GM18511 (cell line): ENCODE results near the gene MVB12A.

Experiments
- ATAC-seq: cut with Tn5 transposase; IDR thresholded peaks from one replicate; pipeline ENCODE4 v1.9.1; 2021; ENCODE audit warnings: mild to moderate bottlenecking, moderate library complexity; ENCODE audit not compliant: unreplicated experiment

MVB12A gene

DNA sequence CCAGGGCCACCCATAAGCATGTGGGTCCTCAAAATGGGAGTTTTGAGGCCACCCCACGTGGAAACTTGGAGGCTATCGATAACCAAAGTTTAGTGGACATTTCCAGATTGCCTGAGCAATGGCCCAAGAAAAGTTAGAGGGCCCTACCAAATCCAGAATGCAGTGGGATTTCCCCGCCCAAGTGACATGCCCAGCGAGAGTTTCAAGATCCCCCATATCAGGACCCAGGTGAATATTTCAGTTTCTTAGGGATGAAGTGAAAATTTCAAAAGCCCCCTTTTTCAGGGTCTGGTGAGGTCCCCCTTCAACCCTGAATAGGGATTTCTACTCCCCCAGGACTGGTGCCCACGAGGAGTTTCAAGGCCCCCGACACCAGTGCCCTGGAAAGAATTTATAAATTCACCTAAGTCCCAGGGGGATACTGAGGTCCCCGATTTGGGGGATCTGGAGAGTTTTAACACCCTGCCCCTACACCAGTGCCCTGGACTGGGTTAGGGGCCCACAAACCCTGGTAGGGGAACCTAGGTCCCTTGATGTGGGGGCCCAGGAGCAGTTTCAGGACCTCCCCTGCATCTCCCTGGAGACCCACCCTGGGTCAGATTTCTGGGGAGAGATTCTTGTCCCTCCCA is 15.1 kb upstream of the MVB12A start:
- ATAC-seq, result no peak

DNA sequence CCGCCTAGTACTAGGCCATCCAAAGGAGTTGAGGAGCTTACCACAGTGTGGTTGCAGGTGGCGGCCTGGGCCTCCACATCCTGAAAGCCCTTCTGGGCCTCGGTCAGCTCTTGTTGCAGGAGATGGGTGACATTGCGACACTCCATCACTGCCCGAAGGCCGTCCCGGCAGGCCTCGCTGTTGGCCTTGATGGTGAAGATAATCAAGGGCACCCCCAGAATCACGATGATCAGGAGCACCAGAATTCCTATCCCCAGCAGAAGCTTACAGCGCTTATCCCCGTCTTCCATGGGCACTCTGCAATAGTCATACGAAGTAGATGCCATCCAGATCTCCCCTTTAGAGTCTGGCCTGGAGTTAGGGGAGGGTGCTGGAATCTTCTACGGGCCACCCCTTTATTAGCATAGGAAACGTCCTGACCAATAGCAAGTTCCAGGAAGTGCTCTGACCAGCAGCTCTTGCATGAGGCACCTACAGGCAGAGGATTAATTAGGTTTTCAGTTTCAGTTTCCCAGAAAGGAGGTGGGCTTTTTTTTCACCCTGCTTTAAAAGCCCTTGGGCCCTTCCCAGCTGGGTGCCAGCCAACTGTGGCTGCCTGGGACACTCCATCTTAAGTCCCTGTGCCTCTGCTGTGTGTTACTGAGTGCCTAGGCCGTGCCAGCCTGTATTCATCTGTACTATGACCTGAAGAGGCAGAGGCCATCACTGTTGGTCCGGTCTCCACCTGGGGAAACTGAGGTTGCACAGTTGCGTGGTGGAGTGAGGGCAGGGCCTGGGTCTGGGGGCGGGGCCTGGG is 14.4 kb upstream of the MVB12A start, which contains the start of gene BST2:
TSS of gene BST2 (minus strand) at position 381 of the 796 bp plus-strand sequence. CDS start at position 326, 55 bp downstream.
- ATAC-seq, result peak; percentile 81

DNA sequence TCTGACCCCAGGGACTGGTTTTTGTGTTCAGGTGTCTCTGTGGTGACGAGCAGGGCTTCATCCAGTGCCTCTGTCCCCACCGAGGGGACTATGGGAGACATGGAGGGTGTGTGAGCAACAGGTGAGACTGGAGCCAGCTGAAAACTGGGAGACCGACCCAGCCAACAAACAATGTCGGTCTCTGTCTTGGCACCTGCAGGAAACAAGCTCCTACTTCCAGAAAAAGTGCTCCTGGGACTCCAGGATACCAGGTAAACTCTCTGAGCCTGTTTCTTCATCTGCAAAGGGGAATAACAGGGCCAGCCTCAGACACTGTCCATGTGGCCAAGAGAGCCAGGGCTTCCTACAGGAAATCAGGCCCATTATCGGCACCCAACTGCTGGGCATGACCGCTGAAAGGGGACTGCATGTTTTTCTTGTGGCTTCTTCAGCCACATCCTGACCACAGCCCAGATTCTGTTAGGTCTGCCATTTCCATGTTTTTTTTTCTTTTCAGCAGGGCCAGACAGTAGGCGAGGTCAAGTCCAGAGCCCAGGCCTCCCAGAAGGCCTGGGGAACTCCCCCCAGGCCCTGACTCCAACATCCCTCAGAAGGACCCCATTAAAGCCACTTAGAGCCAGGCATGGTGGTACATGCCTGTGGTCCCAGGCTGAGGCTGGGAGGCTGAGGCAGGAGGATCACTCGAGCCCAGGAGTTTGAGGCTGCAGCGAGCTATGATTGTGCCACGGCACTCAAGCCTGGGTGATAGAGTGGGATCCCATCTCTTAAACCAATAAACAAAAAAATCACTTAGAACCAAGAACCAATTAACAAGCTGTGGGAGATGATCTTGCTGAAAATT is 13.6 kb upstream of the MVB12A start:
- peak; percentile 37 for ATAC-seq

- ATAC-seq, result no peak
These were observed 13.0 kb upstream of the MVB12A start for GRCh38 chr19:17406887-17407196.

GRCh38 chr19:17409990-17410389 is 9.9 kb upstream of the MVB12A start:
- no peak for ATAC-seq

DNA sequence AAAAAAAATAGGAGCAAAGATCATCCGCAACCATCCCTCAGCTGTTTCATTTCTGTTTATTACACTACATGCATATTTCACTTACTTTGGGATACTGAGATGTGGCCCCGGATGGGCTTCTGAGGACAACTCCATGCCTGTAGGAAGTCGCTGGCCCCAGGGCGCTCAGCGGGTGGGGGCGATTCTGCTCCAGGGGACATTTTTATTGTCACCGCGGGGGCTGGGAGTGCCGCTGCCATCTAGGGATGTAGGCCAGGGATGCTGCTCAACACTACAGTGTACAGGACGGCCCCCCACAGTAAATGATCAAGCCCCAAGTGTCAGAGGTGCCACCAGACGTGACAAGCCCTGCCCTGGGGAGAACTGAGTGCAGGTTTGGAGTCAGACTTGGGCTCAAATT is 8.0 kb upstream of the MVB12A start:
- ATAC-seq, result no peak

DNA sequence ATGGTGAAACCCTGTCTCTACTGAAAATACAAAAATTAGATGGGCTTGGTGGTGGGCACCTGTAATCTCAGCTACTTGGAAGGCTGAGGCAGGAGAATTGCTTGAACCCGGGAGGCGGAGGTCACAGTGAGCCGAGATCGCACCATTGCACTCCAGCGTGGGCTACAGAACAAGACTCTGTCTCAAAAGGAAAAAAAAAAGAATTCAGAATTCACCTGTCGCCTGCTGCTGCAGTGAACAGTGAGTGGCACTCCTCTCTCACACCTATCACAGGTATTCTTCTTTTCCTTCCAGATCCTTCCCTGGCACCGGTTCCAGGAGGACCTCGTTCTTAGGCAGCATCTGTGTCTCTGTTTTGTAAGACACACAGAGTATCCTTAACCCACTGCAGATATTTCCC is 5.8 kb upstream of the MVB12A start:
- no peak for ATAC-seq

GRCh38 chr19:17415121-17415520 is 4.7 kb upstream of the MVB12A start:
- ATAC-seq, result no peak

DNA sequence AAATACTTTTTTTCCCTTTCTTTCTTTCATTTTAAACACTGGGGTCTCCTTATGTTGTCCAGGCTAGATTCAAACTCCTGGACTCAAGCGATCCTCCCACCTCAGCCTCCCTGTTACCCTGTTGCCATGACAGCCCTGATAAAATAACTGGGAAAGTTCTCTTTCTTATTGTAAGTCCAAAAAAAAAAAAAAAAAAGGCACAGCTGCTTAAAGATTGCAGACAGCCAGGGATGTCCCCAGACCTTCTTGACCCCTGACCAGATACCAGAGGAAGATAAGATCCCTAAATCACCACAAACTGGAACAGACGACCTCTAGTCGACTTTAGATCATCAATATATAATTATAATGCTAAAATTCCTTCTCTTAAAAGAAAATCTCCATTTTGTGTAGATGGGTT is 1.1 kb upstream of the MVB12A start:
- no peak for ATAC-seq

DNA sequence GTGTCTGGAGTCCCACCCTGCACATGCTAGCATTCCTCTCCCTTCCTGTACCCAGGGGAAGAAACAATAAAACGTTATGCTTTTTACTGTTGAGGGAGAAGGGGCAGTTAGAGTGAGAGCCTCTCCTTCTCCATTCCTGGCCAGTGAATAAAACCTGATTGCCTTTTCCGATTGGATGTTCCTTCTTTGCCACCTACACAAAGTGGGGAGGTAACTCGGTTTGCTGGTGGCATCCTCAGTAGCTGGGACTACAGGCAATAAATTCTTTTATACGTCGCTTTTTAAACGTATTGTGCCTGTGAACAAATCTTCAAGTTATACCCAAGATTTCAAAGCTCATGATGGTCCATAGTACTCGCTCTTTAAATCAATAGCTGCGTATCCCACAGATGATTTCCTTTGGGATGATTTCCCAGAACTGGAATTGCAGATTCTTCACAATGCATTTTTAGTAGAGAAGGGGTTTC is 660 bp upstream of the MVB12A start:
- ATAC-seq, result no peak

DNA sequence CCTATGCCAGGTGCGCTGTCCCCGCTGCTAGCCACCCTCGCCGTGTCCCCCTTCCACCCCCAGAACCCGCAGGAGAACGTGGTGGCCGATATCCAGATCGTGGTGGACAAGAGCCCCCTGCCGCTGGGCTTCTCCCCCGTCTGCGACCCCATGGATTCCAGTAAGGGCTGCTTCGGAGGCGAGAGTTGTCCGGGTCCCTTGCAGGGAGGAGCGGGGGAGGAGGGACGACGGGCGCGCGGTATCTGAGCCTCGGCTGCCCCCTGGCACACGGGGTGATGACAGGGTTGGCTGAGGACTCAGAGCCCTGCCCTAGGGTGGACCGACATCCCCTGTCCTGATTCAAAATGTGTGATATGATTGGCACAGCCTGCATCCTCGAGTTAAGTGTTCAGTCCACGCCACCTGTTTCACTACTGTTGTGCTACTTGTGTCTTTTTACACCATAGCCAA is 653 bp downstream of the MVB12A start:
- ATAC-seq, result peak; percentile 13

DNA sequence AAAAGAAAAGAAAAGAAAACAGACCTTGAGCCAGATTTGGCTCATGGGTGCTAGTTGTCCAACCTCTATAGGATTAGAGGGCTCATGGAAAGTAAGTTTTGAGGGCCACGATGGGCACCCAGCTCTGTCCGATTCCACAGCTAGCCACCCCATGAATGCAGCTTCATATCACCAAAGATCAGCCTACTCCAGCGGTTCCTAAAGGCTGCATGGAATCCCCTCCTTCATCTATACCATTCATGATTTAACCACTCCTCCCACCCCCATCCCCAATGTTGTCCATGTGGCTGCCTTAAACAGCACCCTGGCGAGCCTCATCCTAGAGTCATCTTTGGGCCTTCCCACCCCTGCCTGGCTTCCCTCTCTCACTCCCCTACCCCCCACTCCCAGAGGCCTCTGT is 2.1 kb downstream of the MVB12A start:
- no peak for ATAC-seq

DNA sequence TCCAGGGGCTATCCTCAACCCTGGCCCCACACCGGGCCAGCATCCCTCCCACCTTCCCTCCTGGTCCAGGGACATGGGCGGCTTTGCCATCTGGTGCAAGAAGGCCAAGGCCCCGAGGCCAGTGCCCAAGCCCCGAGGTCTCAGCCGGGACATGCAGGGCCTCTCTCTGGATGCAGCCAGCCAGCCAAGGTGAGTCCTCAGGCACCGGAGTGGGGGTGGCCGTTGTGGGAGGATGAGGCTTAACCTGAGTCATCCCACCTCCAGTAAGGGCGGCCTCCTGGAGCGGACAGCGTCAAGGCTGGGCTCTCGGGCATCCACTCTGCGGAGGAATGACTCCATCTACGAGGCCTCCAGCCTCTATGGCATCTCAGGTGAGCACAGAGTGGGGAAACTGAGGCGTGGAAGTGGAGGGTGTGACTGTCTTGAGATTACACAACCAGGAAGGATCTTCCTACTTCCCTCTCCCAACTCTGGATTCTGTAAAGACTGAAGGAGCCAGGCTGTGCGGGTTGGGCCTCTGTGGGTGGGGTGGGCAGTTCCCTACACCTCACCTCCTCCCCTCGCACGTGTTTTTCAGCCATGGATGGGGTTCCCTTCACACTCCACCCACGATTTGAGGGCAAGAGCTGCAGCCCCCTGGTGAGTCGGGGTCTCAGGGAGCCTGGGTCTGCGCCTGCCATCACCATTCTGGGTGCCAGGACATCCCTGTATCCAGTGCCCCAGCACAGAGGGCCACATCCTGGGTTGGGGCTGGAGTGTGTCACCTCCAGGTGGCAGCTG is 3.8 kb downstream of the MVB12A start:
- no peak for ATAC-seq

GRCh38 chr19:17424743-17425365 is 5.0 kb downstream of the MVB12A start:
- ATAC-seq, result no peak

DNA sequence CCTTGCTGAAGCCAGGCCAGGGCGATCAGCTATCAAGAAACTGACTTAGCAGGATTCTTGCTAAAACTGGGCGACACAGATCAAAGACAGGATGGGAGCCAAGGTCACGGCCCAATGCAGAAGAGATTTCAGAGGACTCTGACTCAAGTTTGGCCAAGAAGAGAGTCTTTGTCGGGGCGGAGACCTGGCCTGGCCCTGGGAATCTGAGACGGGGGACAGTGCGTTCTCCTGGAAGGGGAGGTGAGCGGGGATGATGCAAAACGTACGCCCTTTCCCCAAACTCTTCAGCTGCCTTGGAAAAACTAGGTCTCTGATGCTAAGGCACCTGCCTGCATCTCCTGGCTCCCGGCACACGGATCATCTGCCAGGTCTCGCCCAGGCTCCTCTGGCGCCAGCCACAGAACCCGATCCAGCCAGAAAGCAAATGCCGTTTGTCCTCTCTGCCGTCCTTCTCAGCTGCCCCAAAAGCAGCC is 9.8 kb downstream of the MVB12A start:
- no peak for ATAC-seq

DNA sequence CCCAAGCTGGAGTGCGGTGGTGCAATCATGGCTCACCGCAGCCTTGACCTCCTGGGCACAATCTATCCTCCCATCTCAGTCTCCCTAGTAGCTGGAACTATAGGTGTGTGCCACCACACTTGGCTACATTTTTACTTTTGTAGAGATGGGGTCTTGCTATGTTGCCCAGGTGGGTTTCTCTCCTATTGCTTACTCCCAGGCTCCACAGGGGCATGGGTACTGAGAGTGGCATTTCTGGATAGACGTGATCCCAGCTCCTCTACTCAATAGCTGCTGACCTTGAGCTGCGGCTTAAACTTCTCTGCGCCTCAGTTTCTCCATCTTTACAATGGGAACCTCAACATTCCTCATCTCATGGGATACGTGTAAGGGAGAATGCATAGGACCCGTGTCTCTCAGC is 11.6 kb downstream of the MVB12A start:
- no peak for ATAC-seq

GRCh38 chr19:17435218-17435617 is 15.4 kb downstream of the MVB12A start:
- ATAC-seq, result no peak

DNA sequence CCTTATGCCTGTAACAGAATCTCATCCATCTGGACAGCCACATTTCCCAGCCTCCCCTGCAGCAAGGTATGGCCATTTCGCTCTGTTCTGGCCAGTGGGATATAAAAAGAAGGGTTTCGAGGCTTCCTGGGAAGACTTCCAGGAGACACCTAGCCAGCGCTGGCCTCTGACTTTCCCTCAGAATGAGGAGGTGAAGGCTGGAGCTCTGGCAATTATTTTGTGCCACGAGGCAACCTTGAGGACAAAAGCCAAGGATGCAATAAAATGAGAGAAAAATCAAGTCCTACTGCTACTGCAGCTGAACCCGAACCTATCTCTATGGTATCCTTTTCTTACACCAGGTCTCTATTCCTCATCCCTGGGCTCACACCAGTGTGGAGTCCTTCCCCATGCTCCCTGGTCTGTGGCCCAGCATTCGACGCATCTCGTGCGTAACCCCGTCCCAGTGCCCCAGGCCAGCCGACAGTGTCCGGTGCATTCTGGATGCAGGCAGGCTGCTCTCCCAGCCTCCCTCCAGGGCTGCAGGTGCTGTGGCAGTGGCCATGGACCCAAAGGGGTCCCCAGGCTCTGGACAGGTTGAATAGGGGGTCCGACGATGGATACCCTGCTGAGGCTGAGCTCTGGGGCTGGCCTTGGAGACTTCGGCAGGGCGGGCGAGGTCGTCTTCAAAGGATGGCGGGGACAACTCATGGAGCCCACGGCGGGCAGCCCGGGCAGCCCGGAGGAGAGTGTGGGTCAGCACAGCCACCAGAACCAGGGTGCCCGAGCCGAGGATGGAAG is 16.4 kb downstream of the MVB12A start:
- ATAC-seq, result no peak

DNA sequence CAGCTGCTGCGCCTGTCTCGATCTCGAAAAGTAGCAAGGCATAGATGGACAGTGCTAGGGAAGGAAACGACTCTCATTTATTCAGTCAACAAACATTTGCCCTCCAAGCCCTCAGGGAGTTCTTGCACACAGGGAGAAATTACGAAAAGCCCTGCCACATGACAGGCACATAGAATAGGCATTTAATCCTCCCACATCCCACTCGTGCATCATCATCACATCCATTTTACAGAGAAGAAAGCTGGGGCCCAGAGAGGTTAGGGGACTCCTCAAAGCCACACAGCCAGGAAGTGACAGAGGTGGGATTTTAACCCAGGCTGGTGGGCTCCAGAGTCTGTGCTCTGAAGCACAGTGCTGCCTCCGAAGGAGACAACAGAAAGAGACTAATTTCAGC is 17.0 kb downstream of the MVB12A start:
- ATAC-seq, result no peak
